GM21381 (cell line): Measurements from ENCODE around the gene RRAGD.
"Not testable (repeated sequence)": the region's sequence is repeated elsewhere in the genome, so short reads cannot be mapped to it uniquely, and the experiment has no call there.

Experiments
- ATAC-seq: cut with Tn5 transposase; IDR thresholded peaks from one replicate; pipeline ENCODE4 v1.9.1; 2021; ENCODE audit warnings: mild to moderate bottlenecking, moderate library complexity; ENCODE audit not compliant: unreplicated experiment

RRAGD gene

DNA sequence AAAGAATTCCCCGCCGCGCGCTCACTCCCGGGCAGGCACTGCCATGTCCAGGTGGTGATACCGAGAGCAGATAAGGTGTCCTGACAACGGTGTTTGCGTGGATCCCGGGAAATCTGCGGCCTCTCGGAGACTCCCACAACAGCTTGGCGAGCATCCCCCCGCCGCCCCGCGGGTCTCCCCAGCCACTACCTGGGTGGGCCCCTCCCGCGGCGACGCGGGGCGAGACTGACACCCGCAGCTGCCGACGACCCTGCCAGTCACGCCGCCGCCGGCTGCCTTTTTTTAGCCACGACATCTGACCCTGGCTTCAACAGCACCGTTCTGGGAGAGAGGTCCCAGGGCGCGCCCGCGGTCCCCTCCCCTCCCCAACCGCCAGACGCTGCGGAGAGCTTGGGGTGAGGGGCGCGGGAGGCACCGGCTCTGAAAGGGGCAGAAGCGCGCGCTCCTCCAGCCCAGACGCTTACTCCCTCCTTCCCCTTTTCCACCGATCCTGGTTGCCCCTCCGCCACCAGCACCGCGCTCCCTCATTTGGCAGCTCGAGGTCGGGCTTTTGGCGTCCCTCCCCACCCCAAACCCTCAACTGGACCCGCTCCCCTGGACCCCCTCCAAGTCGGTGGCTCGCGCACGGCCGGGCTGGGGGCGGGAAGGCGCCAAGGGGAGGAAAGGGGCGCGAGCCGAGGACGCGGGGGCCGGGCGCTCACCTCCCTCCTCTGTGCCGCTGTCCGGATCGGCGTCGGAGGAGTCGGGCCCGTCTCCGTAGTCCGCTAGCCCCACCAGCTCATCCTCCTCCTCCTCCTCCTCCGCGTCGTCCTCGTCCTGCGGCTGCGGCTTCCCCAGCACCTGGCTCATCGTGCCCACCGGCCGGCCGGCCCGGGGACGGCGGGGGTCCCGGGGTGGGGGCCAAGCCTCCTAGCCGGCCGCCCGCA, 665 bp downstream of the RRAGD start:
- peak; percentile 43 for ATAC-seq

DNA sequence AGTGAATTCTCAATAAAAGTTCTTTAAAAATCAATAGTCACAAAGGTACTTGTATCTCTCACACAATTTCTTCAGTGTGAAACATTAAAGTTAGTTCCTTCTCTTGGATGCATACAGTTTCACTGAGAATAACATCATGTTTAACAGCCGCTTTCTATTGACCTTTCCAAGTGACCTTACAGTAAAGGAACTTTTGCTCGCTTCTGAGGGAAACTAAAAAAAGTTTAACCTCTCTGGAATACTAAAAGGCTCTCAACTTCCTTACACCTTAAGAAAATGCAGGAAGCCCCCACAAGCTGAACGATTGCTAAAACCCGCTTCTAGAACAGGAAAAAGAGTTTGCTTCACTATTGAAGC, 1.3 kb downstream of the RRAGD start:
- no peak for ATAC-seq

DNA sequence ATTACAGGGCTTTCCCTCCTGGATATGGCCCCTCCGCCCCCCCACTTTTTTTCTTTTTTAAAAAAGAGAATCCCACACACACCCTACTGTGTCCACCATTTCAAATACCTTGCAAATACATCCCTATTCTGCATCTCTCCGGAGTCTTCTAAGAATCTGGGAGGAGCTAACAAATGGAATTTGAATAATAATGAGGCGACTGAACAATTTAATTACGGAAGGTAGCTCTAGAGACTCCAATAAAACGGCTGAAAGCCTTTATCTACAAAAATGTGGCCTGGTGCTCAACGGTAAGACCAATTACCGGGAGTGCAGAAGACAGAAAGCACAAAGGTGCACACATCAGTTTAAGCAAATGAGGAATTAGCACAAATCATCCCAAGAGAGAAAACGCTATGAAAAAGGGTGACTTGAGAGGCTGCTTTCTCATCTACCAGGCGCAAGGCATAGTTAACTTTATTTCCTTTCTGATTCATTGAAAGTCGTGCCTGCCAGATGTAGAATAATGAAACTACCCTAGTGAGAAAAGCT, 1.8 kb downstream of the RRAGD start:
- ATAC-seq: no peak

GRCh38 chr6:89409461-89410035, 2.5 kb downstream of the RRAGD start:
- no peak for ATAC-seq

DNA sequence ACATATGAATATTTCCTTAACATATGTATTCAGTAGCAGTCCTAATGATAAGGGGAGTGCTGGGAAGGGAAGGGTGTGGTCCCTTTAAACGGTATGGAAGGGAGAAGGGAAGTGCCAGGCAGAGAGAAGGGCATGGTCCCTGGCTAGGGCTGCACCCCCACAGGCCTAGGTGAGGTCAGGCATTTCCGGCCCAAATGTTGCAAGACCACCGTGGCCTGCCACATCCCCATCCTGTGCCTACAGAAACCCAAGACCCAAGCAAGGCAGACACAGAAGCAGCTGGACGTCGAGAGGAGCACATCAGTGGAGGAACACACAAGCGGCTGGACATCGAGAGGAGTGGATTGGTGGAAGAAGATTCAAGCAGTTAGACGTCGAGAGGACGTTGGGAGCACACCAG, 5.9 kb downstream of the RRAGD start:
- no peak for ATAC-seq

DNA sequence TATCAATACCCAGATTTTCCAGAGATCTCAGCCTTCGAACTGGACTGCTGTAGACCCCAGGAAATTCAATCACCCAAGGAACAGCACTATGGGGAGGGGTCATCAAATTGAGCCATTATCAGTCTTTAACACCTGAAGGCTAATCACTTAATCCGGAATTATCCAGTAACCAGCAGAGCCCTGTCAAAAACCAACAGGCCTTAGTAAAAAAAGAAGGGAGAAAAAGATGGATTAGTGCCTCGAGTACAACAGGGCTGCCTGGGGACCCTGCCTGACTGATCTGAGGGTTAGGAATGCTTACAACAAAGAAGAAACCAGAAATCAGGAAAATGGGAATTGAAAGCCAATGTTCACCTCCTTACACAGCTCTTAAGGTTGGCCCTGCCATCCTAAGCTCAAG, 7.6 kb downstream of the RRAGD start:
- no peak for ATAC-seq

GRCh38 chr6:89402776-89403175, 9.3 kb downstream of the RRAGD start:
- ATAC-seq: no peak

- ATAC-seq: no peak
Observed at GRCh38 chr6:89400912-89401399, 11.1 kb downstream of the RRAGD start.

DNA sequence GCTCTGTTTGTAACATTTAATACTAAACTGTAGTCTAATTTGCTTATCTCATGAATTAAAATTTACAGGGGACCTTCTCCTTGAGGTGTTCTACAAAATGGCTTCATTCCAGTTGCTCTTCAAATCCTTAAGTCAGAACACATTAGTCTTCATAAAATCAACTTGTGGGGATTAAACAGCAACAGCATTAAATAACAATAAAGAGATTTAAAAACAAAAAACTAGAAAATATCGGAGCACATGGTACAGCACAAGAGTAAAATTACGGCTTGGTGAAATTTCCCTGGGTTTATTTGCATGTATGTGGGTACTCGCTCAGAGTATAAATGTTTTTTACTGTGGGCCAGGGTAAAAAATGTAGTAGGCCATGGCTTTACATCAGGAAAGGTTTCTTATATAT, 12.0 kb downstream of the RRAGD start:
- ATAC-seq: no peak

- no peak for ATAC-seq
Observed at GRCh38 chr6:89398762-89399525, 13.1 kb downstream of the RRAGD start.

GRCh38 chr6:89397884-89398283, 14.2 kb downstream of the RRAGD start:
- ATAC-seq: not testable (repeated sequence)

DNA sequence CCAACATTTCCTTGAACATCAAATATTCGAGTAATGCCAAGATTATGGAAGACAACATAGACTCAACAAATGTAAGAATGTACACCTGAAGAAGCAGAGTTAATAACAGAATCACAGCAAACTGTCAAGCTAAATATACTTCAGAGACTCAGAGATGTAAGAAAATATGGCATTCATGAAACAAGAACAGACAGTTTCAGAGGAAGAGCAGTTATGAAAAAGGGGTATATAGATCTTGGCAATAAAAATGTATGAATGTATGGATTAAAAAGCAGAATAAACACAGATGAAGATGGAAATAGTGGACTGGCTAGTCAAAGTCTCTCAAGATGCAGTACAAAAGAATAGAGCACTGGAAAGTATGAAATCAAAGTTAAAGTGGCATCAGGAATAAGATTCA, 18.4 kb downstream of the RRAGD start:
- no peak for ATAC-seq

- ATAC-seq: no peak
Observed at GRCh38 chr6:89392823-89393222, 19.2 kb downstream of the RRAGD start.

DNA sequence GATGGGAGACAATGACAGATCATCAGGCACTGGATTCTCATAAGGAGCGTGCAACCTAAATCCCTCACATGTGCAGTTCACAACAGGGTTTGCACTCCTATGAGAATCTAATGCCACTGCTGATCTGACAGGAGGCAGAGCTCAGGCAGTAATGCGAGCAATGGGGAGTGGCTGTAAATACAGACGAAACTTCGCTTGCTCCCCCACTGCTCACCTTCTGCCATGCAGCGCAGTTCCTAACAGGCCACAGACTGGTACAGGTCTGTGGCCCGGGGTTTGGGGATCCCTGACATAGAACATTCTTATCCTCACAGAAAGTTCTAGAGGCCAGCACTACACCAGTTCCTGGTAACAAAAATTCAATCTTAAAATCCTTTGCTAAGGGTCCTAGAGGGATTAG, 23.2 kb downstream of the RRAGD start:
- no peak for ATAC-seq

GRCh38 chr6:89387516-89388201, 24.4 kb downstream of the RRAGD start:
- peak; percentile 96 for ATAC-seq

GRCh38 chr6:89386917-89387491, 25.1 kb downstream of the RRAGD start:
- peak; percentile 23 for ATAC-seq

DNA sequence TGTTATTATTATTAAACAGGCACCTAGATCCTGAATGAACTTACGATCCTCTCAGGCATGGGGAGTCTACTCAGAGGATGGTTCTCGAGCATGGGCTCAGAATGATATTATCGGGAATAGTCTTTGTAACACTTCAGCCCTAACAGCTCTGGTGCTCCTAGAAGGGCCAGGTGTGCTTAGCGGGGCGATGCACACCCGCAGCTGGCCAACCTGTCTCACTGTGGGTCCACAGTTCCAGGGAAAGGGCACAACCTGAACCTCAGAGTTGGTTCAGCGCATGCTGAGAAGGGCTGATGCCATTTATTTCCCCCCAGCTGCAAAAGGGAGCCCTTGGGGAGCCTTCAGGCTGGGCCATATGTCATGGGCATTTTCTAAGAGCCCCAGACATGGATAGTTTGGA, 26.2 kb downstream of the RRAGD start:
- no peak for ATAC-seq

GRCh38 chr6:89385156-89385667, 26.9 kb downstream of the RRAGD start:
- ATAC-seq: no peak

DNA sequence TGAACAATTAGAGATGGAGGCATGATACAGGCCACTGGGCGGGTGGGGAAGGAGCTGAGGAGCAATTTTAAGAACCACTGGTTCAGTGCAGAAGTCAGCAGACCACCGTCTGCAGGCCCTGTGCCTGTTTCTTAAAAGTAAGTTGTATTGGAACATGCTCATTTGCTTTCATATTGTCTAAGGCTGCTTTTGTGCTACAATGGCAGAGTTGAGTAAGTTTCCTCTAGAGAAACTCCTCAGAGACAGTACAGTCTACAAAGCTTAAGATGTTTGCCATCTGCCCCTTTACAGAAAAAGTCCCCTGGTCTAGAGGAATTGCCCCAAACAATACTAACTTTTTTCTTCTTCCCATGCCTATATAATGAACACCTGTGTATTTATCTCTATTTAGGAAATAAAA, 31.0 kb downstream of the RRAGD start:
- no peak for ATAC-seq

- no peak for ATAC-seq
Observed at GRCh38 chr6:89379281-89379680, 32.8 kb downstream of the RRAGD start.
